HUES64 (cell line): Measurements from ENCODE around the gene IFI16.
"Not testable (repeated sequence)": the region's sequence is repeated elsewhere in the genome, so short reads cannot be mapped to it uniquely, and the experiment has no call there.

Source experiments
- H3K27ac ChIP-seq: 2 replicates; pipeline ENCODE4 v1.7.0; 2013; ENCODE audit warnings: low read depth, low read length, inconsistent platforms
- H3K27me3 ChIP-seq: 2 replicates; pipeline ENCODE4 v1.6.1; 2013; ENCODE audit warnings: mild to moderate bottlenecking, low read length; ENCODE audit not compliant: insufficient read depth
- H3K36me3 ChIP-seq: 2 replicates; pipeline ENCODE4 v1.6.1; 2013; ENCODE audit warnings: mild to moderate bottlenecking, low read length; ENCODE audit not compliant: insufficient read depth
- H3K4me1 ChIP-seq: 2 replicates; pipeline ENCODE4 v1.6.1; 2013; ENCODE audit warnings: mild to moderate bottlenecking, low read length, moderate library complexity; ENCODE audit not compliant: insufficient read depth
- H3K4me3 ChIP-seq: 2 replicates; pipeline ENCODE4 v1.5.1; 2013; ENCODE audit warnings: mild to moderate bottlenecking, low read length, moderate library complexity
- H3K9ac ChIP-seq: 2 replicates; pipeline ENCODE4 v1.6.1; 2013; ENCODE audit warnings: mild to moderate bottlenecking, low read depth, low read length
- H3K9me3 ChIP-seq: 2 replicates; pipeline ENCODE4 v1.6.1; 2013; ENCODE audit warnings: low read depth, low read length; ENCODE audit not compliant: insufficient read depth
- WGBS: fragments of 150-250, 120-280 bp; methylation state at CpG from one replicate; pipeline ENCODE4 v1.1.7; 2013; ENCODE audit warnings: missing lambda C conversion rate; 5-methylcytosine and 5-hydroxymethylcytosine counted together

Gene IFI16

GRCh38 chr1:159098596-159098995, 88.9 kb downstream of the IFI16 start:
- Histone ChIP-seq H3K27ac (no peak overlapping the region), H3K4me1 (no peaks in the 10 kb centered on the region), H3K9ac (no peak overlapping the region), H3K4me3 (no peak overlapping the region), H3K9me3 (no peaks in the 10 kb centered on the region), H3K27me3 (no peaks in the 10 kb centered on the region), H3K36me3 (no peaks in the 10 kb centered on the region)
- WGBS: 94% methylated on average over 3 of the region's 3 CpGs

- no peaks in the 10 kb centered on the region for H3K9me3 ChIP-seq
- WGBS: 94% methylated on average over 1 of the region's 1 CpG
- no peaks in the 10 kb centered on the region for H3K27me3 ChIP-seq
- H3K36me3 ChIP-seq: no peaks in the 10 kb centered on the region
- H3K9ac ChIP-seq: no peak overlapping the region
- no peak overlapping the region for H3K4me3 ChIP-seq
- H3K27ac ChIP-seq: no peak overlapping the region
- H3K4me1 ChIP-seq: no peaks in the 10 kb centered on the region
These were observed 90.9 kb downstream of the IFI16 start for GRCh38 chr1:159100589-159100988.

GRCh38 chr1:159103021-159103420, 93.3 kb downstream of the IFI16 start:
- not testable (repeated sequence) for H3K36me3 ChIP-seq, H3K9ac ChIP-seq, H3K27ac ChIP-seq, H3K27me3 ChIP-seq, H3K9me3 ChIP-seq, H3K4me3 ChIP-seq, H3K4me1 ChIP-seq
- WGBS: 90% methylated on average over 3 of the region's 3 CpGs
